ENCODE measurements around the gene SLC25A11.
"Not testable (repeated sequence)": the region's sequence is repeated elsewhere in the genome, so short reads cannot be mapped to it uniquely, and the experiment has no call there.

Gene SLC25A11

DNA sequence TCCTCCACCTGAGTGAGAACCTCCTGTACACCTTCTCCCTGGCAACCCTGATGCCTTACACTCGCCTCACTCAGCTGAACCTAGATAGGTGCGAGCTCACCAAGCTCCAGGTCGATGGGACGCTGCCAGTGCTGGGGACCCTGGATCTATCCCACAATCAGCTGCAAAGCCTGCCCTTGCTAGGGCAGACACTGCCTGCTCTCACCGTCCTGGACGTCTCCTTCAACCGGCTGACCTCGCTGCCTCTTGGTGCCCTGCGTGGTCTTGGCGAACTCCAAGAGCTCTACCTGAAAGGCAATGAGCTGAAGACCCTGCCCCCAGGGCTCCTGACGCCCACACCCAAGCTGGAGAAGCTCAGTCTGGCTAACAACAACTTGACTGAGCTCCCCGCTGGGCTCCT lies 7.1 kb downstream of the SLC25A11 start:
- no peak overlapping the region for H3K4me3 ChIP-seq (ENCODE audit: low read depth, low read length)
- no peak for DNase-seq (ENCODE audit: low read depth)

GRCh38 chr17:4931963-4932362 lies 7.9 kb downstream of the SLC25A11 start, which contains the start of gene GP1BA:
TSS of gene GP1BA (plus strand) at chr17:4932277. CDS start at chr17:4932605, 328 bp downstream.
- H3K4me3 ChIP-seq (ENCODE audit: low read depth, low read length): no peak within 1 kb of the TSS
- no peak for DNase-seq (ENCODE audit: low read depth)

GRCh38 chr17:4928881-4929280 lies 11.0 kb downstream of the SLC25A11 start:
- no peak for DNase-seq (ENCODE audit: low read depth)
- no peak overlapping the region for H3K4me3 ChIP-seq (ENCODE audit: low read depth, low read length)

DNA sequence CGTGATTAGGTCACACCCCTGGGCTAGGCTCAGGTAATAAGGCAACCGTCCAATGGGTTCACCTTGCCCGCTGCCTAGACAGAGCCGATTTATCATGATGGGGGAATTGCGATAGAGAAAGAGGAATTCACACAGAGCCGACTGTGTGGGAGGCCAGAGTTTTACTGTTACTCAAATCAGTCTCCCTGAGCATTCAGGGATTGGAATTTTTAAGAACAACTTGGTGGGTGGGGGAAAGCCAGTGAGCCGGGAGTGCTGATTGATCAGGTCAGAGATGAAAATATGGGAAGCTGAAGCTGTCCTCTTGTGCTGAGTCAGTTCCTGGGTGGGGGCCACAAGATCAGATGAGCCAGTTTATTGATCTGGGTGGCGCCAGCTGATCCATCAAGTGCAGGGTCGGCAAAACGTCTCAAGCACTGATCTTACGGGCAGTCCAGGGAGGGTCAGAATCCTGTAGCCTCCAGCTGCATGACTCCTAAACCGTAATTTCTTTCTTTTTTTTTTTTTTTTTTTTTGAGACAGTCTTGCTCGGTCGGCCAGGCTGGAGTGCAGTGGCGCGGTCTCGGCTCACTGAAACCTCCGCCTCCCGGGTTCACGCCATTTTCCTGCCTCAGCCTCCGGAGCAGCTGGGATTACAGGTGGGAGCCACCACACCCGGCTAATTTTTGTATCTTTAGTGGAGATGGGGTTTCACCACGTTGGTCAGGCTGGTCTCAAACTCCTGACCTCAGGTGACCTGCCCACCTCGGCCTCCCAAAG lies 13.1 kb downstream of the SLC25A11 start:
- not testable (repeated sequence) for H3K4me3 ChIP-seq (ENCODE audit: low read depth, low read length); DNase-seq (ENCODE audit: low read depth)

- DNase-seq (ENCODE audit: low read depth): no peak
- no peak overlapping the region for H3K4me3 ChIP-seq (ENCODE audit: low read depth, low read length)
Measured at GRCh38 chr17:4921320-4921719, 18.5 kb downstream of the SLC25A11 start.

DNA sequence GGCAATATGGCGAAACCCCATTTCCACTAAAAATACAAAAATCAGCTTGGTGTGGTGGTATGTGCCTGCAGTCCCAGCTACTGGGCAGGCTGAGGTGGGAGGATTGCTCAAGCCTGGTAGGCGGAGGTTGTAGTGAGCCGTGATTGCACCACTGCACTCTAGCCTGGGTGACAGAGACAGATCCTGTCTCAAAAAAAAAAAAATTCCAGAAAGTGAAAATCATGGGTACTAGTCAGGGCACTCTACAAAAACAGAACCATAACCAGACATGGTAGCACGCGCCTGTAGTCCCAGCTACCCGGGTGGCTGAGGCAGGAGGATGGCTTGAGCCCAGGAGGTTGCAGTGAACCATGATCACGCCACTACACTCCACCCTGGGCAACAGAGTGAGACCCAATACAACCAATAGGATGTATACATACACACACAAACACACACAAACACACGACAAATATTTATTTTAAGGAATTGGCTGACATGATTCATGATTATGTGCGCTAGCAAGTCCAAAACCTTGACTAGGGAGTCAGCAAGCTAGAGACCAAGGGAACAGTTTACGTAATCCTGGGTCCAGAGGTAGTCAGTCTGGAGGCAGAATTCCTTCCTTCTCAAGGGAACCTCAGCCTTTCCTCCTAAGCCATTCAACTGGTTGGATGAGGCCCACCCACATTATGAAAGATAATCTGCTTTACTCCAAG lies 19.3 kb downstream of the SLC25A11 start:
- DNase-seq (ENCODE audit: low read depth): peak; percentile 49
- no peak overlapping the region for H3K4me3 ChIP-seq (ENCODE audit: low read depth, low read length)

GRCh38 chr17:4919511-4920047 lies 20.3 kb downstream of the SLC25A11 start:
- DNase-seq (ENCODE audit: low read depth): no peak
- H3K4me3 ChIP-seq (ENCODE audit: low read depth, low read length): no peak overlapping the region

DNA sequence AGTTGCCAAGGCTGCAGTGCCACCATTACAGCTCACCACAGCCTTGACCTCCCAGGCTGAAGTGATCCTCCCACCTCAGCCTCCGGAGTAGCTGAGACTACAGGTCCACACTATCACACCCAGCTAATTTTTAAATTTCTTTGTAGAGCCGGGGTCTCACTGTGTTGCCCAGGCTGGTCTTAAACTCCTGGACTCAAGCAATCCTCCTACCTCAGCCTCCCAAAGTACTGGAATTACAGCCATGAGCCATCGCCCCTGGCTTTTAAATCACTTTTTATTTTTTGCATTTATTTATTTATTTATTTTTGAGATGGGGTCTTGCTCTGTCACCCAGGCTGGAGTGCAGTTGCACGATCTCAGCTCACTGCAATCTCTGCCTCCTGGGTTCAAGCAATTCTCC lies 25.3 kb downstream of the SLC25A11 start:
- not testable (repeated sequence) for DNase-seq (ENCODE audit: low read depth); H3K4me3 ChIP-seq (ENCODE audit: low read depth, low read length)

- DNase-seq (ENCODE audit: low read depth): no peak
- no peak overlapping the region for H3K4me3 ChIP-seq (ENCODE audit: low read depth, low read length)
Measured at GRCh38 chr17:4913994-4914393, 25.9 kb downstream of the SLC25A11 start.

DNA sequence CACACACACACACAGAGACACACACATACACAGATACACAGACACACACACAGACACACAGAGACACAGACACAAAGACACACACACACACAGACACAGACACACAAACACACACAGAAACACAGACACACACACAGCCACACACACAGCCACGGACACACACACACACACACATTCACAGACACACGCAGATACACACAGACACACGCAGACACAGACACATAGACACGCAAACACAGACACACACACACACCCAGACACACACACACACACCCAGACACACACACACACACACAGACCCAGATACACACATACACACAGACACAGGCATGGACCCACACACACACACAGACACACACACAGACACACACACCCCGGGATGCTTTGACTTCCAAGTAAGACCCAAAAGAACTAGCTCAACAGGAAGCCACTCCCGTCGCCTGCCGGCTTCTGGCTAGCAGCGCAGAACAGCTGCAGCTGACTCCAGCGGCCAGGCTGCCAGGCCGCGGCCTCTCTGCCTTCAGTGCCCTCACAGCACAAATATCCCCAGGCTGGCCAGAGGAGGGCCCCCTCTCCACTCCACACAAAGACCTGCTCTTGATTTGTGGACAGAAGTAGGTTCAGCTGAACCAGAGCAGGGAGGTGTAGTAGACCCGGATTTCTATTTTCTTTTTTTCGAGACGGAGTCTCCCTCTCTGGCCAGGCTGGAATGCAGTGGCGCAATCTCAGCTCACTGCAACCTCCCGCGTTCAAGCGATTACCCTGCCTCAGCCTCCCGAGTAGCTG lies 30.9 kb downstream of the SLC25A11 start:
- no peak overlapping the region for H3K4me3 ChIP-seq (ENCODE audit: low read depth, low read length)
- DNase-seq (ENCODE audit: low read depth): peak; percentile 62

GRCh38 chr17:4908301-4908700 lies 31.5 kb downstream of the SLC25A11 start:
- no peak overlapping the region for H3K4me3 ChIP-seq (ENCODE audit: low read depth, low read length)
- DNase-seq (ENCODE audit: low read depth): no peak

GRCh38 chr17:4906642-4907041 lies 33.2 kb downstream of the SLC25A11 start:
- DNase-seq (ENCODE audit: low read depth); H3K4me3 ChIP-seq (ENCODE audit: low read depth, low read length): not testable (repeated sequence)

DNA sequence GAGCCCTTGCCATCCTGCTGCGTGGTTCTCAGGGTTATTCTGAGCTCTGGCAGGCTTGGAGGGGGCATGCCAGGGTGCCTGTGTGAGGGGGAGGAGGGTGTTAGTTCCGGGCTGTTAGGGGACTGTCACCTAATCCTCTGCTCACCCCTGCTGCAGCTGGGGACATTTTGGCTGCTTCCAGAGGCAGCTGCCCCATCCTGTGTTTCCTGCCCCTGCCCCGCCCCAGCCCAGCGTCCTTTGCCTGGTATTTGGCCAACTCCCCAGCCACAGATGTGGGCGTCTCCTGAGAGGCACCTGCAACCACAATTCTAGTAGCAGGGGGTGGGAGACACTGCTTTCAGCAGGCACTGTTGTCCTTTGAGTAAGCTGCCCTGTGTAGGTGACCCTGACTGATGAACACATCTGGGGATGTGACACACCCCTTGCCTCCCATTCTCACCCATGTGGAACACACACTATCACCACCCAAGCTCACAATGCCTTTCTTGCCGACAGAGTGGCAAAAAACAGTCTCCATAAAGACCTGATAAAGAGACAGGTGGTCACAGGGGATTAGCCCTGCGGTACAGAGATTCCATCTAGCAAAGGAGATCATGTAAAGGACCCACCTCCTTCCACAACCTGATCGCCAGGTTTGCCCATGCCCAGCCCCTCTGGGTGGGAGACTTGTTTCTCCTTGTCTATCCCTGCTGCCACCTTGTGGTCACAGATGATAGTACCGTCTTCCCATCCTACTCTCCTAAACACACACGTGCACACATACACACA lies 36.6 kb downstream of the SLC25A11 start, which contains the start of gene CHRNE:
Gene CHRNE (minus strand): TSS at position 48 of the 768 bp plus-strand sequence. CDS start 35 bp downstream, at position 13.
- H3K4me3 ChIP-seq (ENCODE audit: low read depth, low read length): no peak within 1 kb of the TSS
- DNase-seq (ENCODE audit: low read depth): peak; percentile 51

GRCh38 chr17:4902540-4902939 lies 37.3 kb downstream of the SLC25A11 start:
- no peak for DNase-seq (ENCODE audit: low read depth)
- H3K4me3 ChIP-seq (ENCODE audit: low read depth, low read length): no peak overlapping the region

DNA sequence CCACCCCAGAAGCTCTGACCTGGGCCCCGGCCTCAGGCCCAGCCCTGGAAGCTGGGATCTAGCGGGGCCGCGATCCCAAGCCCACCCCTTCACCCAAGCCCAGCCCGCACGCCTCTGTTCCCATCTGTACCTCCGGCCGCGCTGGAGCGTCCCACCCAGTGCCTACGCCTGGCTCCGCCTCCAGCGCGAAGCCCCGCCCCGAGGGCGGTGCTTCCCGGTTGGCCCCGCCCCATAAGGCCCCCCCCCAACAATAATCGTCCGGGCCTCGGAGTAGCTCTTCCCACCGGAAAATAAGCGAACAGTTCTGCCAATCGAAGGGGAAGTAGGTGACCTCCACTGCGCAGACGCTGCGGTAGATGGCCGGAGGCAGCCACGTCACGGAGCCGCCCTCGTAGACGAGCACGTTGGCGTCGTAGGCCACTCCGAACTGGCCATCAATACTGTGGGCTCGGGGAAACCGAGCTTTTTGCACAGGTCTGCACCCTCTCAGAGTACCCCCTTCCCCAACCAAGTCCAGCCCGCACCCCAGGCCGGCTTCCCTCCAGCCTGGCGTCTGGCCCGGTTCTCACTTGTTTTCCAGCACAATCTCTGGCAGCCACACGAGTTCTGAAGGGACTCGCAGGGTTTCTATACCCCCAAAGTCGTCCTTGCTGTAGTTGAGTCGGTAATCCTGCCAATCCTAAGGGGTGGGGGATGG lies 38.0 kb downstream of the SLC25A11 start:
- no peak overlapping the region for H3K4me3 ChIP-seq (ENCODE audit: low read depth, low read length)
- DNase-seq (ENCODE audit: low read depth): no peak

DNA sequence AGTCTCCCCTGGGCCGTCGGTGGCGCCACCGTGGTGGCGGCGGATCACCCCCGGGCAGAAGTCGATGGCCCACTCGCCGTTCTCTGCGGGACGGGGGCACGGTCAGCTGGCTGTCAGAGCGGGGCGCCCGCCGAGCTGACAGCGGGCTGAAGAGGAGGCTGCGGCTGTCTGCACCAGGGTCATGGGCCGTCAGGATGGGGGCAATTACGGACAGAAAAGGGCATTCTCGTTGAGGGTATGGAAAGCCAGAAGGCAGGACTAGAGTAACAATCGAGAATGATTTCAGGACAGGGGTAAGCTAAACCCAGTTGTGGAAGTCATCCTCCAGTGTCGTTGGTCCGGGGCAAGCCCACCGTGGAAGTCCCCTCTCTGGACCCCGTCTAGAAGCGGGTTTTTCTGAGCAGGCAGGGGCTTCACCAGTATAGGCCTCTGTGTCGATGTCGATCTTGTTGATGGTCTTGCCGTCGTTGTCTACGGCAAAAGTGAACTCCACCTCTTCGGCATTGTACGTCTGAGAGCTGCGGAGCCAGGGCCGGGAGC lies 38.7 kb downstream of the SLC25A11 start:
- H3K4me3 ChIP-seq (ENCODE audit: low read depth, low read length): no peak overlapping the region
- DNase-seq (ENCODE audit: low read depth): no peak

DNA sequence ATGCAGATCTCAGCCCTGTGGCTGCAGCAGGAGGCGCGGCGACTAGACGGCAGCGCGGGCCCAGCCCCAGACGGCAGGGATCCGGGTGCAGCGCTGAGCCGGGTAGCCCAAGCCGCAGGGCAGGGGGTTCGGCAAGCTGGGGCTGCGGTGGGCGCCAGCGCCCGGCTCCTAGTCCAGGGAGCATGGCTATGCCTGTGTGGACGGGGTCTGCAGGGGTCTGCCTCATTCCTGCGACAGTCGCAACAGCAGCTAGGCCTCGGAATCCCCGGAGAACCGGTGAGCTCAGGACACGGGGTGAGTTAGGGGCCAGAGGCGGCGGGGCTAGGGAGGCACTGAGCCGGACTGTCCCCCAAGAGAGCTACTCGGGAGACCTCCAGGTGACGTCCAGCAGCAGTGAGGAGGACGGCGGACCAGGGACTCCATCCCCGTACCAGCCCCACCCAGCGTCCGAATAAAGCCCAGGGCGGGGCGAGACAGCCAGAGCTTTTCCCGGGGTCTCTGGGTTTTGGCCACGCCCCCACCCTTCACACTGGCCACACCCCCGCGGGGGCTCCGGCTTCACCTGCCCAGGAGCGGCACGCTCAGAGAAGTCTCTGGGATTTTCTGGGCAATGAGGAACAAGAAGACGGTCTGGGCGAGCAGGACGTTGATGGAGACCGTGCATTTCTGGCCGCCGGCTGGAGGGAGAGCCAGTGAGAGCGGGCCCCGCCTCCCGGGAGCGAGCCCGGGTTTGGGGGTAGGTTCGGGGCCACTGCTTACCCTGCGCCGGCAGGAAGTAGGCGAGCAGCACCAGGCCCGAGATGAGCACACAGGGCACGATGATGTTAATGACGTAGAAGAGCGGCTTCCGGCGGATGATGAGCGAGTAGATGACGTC lies 39.4 kb downstream of the SLC25A11 start:
- peak overlapping the region; percentile 53 for H3K4me3 ChIP-seq (ENCODE audit: low read depth, low read length)
- no peak for DNase-seq (ENCODE audit: low read depth)
